Glutamatergic neuron (in vitro differentiated cells): ENCODE data around the gene ALG14. TPM values are rescaled to one million over a fixed set of nuclear protein-coding genes. Genes with fewer than 3 reads are reported as not detected.

Source experiments
- DNase-seq: peaks from one replicate; pipeline ENCODE4 v3.0.0; 2022
- H3K27ac Mint-ChIP-seq: one replicate; pipeline ENCODE4 v1.8.0; 2020; ENCODE audit warnings: mild to moderate bottlenecking, mixed read lengths, inconsistent platforms; ENCODE audit not compliant: unreplicated experiment
- H3K27me3 Mint-ChIP-seq: one replicate; pipeline ENCODE4 v1.8.0; 2020; ENCODE audit warnings: mild to moderate bottlenecking, moderate library complexity, mixed read lengths, inconsistent platforms; ENCODE audit not compliant: unreplicated experiment
- H3K36me3 Mint-ChIP-seq: one replicate; pipeline ENCODE4 v1.8.0; 2020; ENCODE audit warnings: mild to moderate bottlenecking, mixed read lengths, inconsistent platforms; ENCODE audit not compliant: unreplicated experiment
- H3K4me1 Mint-ChIP-seq: one replicate; pipeline ENCODE4 v1.8.0; 2020; ENCODE audit warnings: mild to moderate bottlenecking, low read depth, mixed read lengths, inconsistent platforms; ENCODE audit not compliant: unreplicated experiment
- H3K4me3 Mint-ChIP-seq: one replicate; pipeline ENCODE4 v1.8.0; 2020; ENCODE audit warnings: mild to moderate bottlenecking, mixed read lengths, inconsistent platforms; ENCODE audit not compliant: unreplicated experiment
- H3K9me3 Mint-ChIP-seq: one replicate; pipeline ENCODE4 v1.8.0; 2020; ENCODE audit warnings: mild to moderate bottlenecking, moderate library complexity, mixed read lengths, inconsistent platforms; ENCODE audit not compliant: unreplicated experiment
- CTCF ChIP-seq: fragments of 200-600 bp; sonication (generic); IDR thresholded peaks from one replicate; pipeline ENCODE4 v1.5.0; 2021; ENCODE audit not compliant: partially characterized antibody, unreplicated experiment
- total RNA-seq: library from RNA; stranded (reverse); fragmentation: NEBNext Ultra II Directional; extraction: Animal tissue kit (Norgen Biotek cat#: 25700); gene quantifications from one replicate; pipeline ENCODE4 v1.2.1, GENCODE V29; 2021; ENCODE audit not compliant: unreplicated experiment

Gene ALG14
- total RNA-seq, 1 donor from 2014 or later = 4.7 TPM

- Mint-ChIP-seq H3K4me3 (no peak overlapping the region), H3K9me3 (peaks cover 2% of the 10 kb centered on the region), H3K27me3 (no peaks in the 10 kb centered on the region), H3K4me1 (no peaks in the 10 kb centered on the region), H3K36me3 (no peaks in the 10 kb centered on the region), H3K27ac (no peak overlapping the region)
- DNase-seq = no peak
- TF ChIP-seq CTCF = no peak
Measured at GRCh38 chr1:94976971-94977548, 95.7 kb downstream of the ALG14 start.

- Mint-ChIP-seq H3K4me1 (peaks cover 3% of the 10 kb centered on the region), H3K4me3 (no peak overlapping the region), H3K9me3 (peaks cover 2% of the 10 kb centered on the region), H3K27ac (no peak overlapping the region), H3K27me3 (no peaks in the 10 kb centered on the region), H3K36me3 (no peaks in the 10 kb centered on the region)
- no peak for TF ChIP-seq CTCF
- no peak for DNase-seq
Measured at GRCh38 chr1:94974824-94975223, 97.9 kb downstream of the ALG14 start.

- H3K9me3 Mint-ChIP-seq = peaks cover 2% of the 10 kb centered on the region
Measured at GRCh38 chr1:94974241-94974640, 98.5 kb downstream of the ALG14 start.

GRCh38 chr1:94973309-94973922, 99.3 kb downstream of the ALG14 start:
- peaks cover 2% of the 10 kb centered on the region for H3K9me3 Mint-ChIP-seq
- H3K4me1 Mint-ChIP-seq = peaks cover 3% of the 10 kb centered on the region

More at GRCh38 chr1:94974241-94974640, 98.5 kb downstream of the ALG14 start:
- H3K4me3 Mint-ChIP-seq = no peak overlapping the region
- DNase-seq = no peak
- H3K27ac Mint-ChIP-seq = no peak overlapping the region
- no peaks in the 10 kb centered on the region for H3K36me3 Mint-ChIP-seq
- peaks cover 3% of the 10 kb centered on the region for H3K4me1 Mint-ChIP-seq
- H3K27me3 Mint-ChIP-seq = no peaks in the 10 kb centered on the region
- TF ChIP-seq CTCF = no peak

More at GRCh38 chr1:94973309-94973922, 99.3 kb downstream of the ALG14 start:
- H3K27me3 Mint-ChIP-seq = no peaks in the 10 kb centered on the region
- H3K27ac Mint-ChIP-seq = no peak overlapping the region
- DNase-seq = no peak
- no peaks in the 10 kb centered on the region for H3K36me3 Mint-ChIP-seq
- no peak for TF ChIP-seq CTCF
- H3K4me3 Mint-ChIP-seq = no peak overlapping the region
